Ovary (tissue), 3 donors: ENCODE results near the gene ISYNA1.

Experiments used
- POLR2A ChIP-seq: fragments of 450-650 bp; IDR thresholded peaks from one replicate; pipeline ENCODE4 v1.6.1; 2017; ENCODE audit warnings: antibody characterized with exemption, mild to moderate bottlenecking, moderate library complexity
- TF ChIP-seq, protein P1 (sequence below), 3 donors: fragments of 450-650 bp in 2 of 3; fragments of 200-600 bp in 1 of 3; IDR thresholded peaks; one replicate each; pipeline versions ENCODE4 v1.5.1 to v1.8.0; 2016 to 2022; ENCODE audit warnings: antibody characterized with exemption in 3 of 3, mild to moderate bottlenecking in 1 of 3
- donor health status: DM: no; HTN: no; CAD: no.

DNA sequence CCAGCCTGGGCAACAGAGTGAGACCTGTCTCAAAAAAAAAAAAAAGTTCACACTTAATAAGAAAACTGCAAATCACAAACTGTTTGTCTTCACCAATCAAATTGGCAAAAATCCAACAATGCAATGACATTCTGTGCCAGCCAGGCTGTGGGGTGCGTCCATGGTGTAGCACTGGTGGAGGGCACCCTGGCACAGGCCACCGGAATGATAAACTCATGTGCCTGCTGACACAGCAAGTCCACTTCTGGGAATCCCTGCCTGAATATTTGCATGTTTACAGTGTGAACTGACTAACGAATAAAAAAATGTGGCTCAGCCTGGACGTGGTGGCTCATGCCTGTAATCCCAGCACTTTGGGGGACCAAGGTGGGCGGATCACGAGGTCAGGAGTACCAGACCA, 38.9 kb downstream of the ISYNA1 start:
- TF ChIP-seq, protein P1, sequence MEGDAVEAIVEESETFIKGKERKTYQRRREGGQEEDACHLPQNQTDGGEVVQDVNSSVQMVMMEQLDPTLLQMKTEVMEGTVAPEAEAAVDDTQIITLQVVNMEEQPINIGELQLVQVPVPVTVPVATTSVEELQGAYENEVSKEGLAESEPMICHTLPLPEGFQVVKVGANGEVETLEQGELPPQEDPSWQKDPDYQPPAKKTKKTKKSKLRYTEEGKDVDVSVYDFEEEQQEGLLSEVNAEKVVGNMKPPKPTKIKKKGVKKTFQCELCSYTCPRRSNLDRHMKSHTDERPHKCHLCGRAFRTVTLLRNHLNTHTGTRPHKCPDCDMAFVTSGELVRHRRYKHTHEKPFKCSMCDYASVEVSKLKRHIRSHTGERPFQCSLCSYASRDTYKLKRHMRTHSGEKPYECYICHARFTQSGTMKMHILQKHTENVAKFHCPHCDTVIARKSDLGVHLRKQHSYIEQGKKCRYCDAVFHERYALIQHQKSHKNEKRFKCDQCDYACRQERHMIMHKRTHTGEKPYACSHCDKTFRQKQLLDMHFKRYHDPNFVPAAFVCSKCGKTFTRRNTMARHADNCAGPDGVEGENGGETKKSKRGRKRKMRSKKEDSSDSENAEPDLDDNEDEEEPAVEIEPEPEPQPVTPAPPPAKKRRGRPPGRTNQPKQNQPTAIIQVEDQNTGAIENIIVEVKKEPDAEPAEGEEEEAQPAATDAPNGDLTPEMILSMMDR (IDR thresholded peaks at IDR 0.05): no peak
- TF ChIP-seq POLR2A: no peak
